A673 (cell line): Measurements from ENCODE around the gene MOGAT3. TPM values are rescaled to one million over a fixed set of nuclear protein-coding genes. Genes with fewer than 3 reads are reported as not detected.

Experiments used
- BruUV-seq: library from RNA; stranded (reverse); fragments of 400-500 nt; replicated peaks from 2 replicates; lab custom pipeline; 2021; lab: Mats Ljungman, UMichigan
- CTCF ChIA-PET: fragments of 300-600 bp; sonication (Branson Sonifier 250); formaldehyde crosslinking; loops from one replicate; lab custom pipeline; 2022; ENCODE audit warnings: antibody characterized with exemption; lab: Charles Lee
- POLR2A ChIA-PET: fragments of 300-600 bp; sonication (Branson Sonifier 250); formaldehyde crosslinking; loops from one replicate; lab custom pipeline; 2022; ENCODE audit warnings: antibody characterized with exemption; ENCODE audit not compliant: low non-redundant PET; lab: Charles Lee
- DNase-seq: peaks from one replicate; pipeline ENCODE4 v3.0.0-alpha.2; 2015; ENCODE audit warnings: low spot score
- H3K27ac ChIP-seq: fragments of 200-600 bp; sonication (generic); 2 replicates; pipeline ENCODE4 v1.5.1; 2016; ENCODE audit warnings: mixed run types, low read depth, mild to moderate bottlenecking, mixed read lengths, antibody characterized with exemption, low read length; ENCODE audit not compliant: poor library complexity, severe bottlenecking
- H3K27me3 ChIP-seq: fragments of 200-600 bp; sonication (generic); replicated peaks from 2 replicates; pipeline ENCODE4 v1.6.1; 2017; ENCODE audit warnings: mixed run types, low read depth, mild to moderate bottlenecking, mixed read lengths, antibody characterized with exemption, low read length; ENCODE audit not compliant: insufficient read depth, poor library complexity
- H3K36me3 ChIP-seq: fragments of 200-600 bp; sonication (generic); 2 replicates; pipeline ENCODE4 v1.6.1; 2016; ENCODE audit warnings: mixed run types, mild to moderate bottlenecking, mixed read lengths, antibody characterized with exemption, low read length; ENCODE audit not compliant: insufficient read depth, poor library complexity, severe bottlenecking
- H3K4me1 ChIP-seq: fragments of 200-600 bp; sonication (generic); 2 replicates; pipeline ENCODE4 v1.6.1; 2017; ENCODE audit warnings: mixed run types, mild to moderate bottlenecking, mixed read lengths, antibody characterized with exemption, low read length; ENCODE audit not compliant: insufficient read depth, poor library complexity, severe bottlenecking
- H3K4me3 ChIP-seq: fragments of 200-600 bp; sonication (generic); 2 replicates; pipeline ENCODE4 v1.5.1; 2016; ENCODE audit warnings: low read depth, mixed run types, mild to moderate bottlenecking, mixed read lengths, low read length; ENCODE audit not compliant: poor library complexity, severe bottlenecking
- H3K9me3 ChIP-seq: fragments of 200-600 bp; sonication (generic); 2 replicates; pipeline ENCODE4 v1.6.1; 2016; ENCODE audit warnings: mixed run types, low read depth, mild to moderate bottlenecking, mixed read lengths, antibody characterized with exemption, low read length; ENCODE audit not compliant: poor library complexity, severe bottlenecking
- EZH2 ChIP-seq: fragments of 200-600 bp; sonication (generic); IDR thresholded peaks from 2 replicates; pipeline ENCODE4 v1.6.1; 2017; ENCODE audit warnings: borderline replicate concordance, low read depth, mild to moderate bottlenecking, mixed read lengths, antibody characterized with exemption, low read length; ENCODE audit not compliant: poor library complexity, severe bottlenecking
- intact Hi-C: fragments of 100-400 bp; cut with micrococcal nuclease; formaldehyde crosslinking; loops from one replicate; pipeline ENCODE4 v1.10.0; 2022; ENCODE audit not compliant: unreplicated experiment
- total RNA-seq: library from RNA; stranded (reverse); gene quantifications from 2 replicates; pipeline ENCODE4 v1.2.3, GENCODE V29; 2021
- TF ChIP-seq, protein P1 (sequence below): fragments of 300-800, 200-600 bp; sonication (generic); conservative IDR thresholded peaks from 2 replicates; pipeline ENCODE4 v1.5.1; 2017; ENCODE audit warnings: low read depth, mild to moderate bottlenecking, antibody characterized with exemption, low read length, moderate library complexity, mixed read lengths

MOGAT3 gene
- total RNA-seq, 1 experiment from 2014 or later = not detected

GRCh38 chr7:101211501-101211900 is 10.7 kb upstream of the MOGAT3 start:
- intact Hi-C loops = no loop called here
- H3K27ac ChIP-seq = no peak overlapping the region
- TF ChIP-seq EZH2 = no peak
- TF ChIP-seq, protein P1, sequence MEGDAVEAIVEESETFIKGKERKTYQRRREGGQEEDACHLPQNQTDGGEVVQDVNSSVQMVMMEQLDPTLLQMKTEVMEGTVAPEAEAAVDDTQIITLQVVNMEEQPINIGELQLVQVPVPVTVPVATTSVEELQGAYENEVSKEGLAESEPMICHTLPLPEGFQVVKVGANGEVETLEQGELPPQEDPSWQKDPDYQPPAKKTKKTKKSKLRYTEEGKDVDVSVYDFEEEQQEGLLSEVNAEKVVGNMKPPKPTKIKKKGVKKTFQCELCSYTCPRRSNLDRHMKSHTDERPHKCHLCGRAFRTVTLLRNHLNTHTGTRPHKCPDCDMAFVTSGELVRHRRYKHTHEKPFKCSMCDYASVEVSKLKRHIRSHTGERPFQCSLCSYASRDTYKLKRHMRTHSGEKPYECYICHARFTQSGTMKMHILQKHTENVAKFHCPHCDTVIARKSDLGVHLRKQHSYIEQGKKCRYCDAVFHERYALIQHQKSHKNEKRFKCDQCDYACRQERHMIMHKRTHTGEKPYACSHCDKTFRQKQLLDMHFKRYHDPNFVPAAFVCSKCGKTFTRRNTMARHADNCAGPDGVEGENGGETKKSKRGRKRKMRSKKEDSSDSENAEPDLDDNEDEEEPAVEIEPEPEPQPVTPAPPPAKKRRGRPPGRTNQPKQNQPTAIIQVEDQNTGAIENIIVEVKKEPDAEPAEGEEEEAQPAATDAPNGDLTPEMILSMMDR = no peak
- peaks cover 18% of the 10 kb centered on the region for H3K4me1 ChIP-seq
- no peak overlapping the region for H3K4me3 ChIP-seq
- CTCF ChIA-PET = interaction anchor here (0.6 kb wide), 1 partner anchor 127 kb away, joined by 11 read pairs; no protein-coding TSS in a partner anchor
- BruUV-seq = no TSS peak
- H3K9me3 ChIP-seq = no peaks in the 10 kb centered on the region
- DNase-seq = no peak
- peaks cover 13% of the 10 kb centered on the region for H3K36me3 ChIP-seq
- no peaks in the 10 kb centered on the region for H3K27me3 ChIP-seq
- POLR2A ChIA-PET = interaction anchor here (0.6 kb wide), 1 partner anchor 45 kb away, joined by 7 read pairs; no protein-coding TSS in a partner anchor

- Histone ChIP-seq H3K36me3 (peaks cover 13% of the 10 kb centered on the region), H3K4me1 (peaks cover 4% of the 10 kb centered on the region), H3K4me3 (no peak overlapping the region), H3K27me3 (no peaks in the 10 kb centered on the region), H3K9me3 (no peaks in the 10 kb centered on the region), H3K27ac (no peak overlapping the region)
- intact Hi-C loops = no loop called here
- no peak for DNase-seq
- no peak for TF ChIP-seq EZH2
- TF ChIP-seq, protein P1 = no peak
- CTCF ChIA-PET = no interaction called here
- no TSS peak for BruUV-seq
- POLR2A ChIA-PET = no interaction called here
Observed at GRCh38 chr7:101210143-101210542, 9.3 kb upstream of the MOGAT3 start.

- H3K4me3 ChIP-seq = no peak overlapping the region
- H3K4me1 ChIP-seq = no peaks in the 10 kb centered on the region
- TF ChIP-seq, protein P1 = no peak
- no peak for DNase-seq
- H3K27ac ChIP-seq = no peak overlapping the region
- H3K36me3 ChIP-seq = peaks cover 12% of the 10 kb centered on the region
- H3K9me3 ChIP-seq = no peaks in the 10 kb centered on the region
- intact Hi-C loops = no loop called here
- POLR2A ChIA-PET = no interaction called here
- CTCF ChIA-PET = interaction anchor here (0.7 kb wide), 1 partner anchor 9 kb away, joined by 3 read pairs; no protein-coding TSS in a partner anchor
- BruUV-seq = no TSS peak
- H3K27me3 ChIP-seq = no peaks in the 10 kb centered on the region
Observed at GRCh38 chr7:101208794-101209193, 8.0 kb upstream of the MOGAT3 start.
